Measurements from ENCODE around the gene SFI1. TPM values are rescaled to one million over a fixed set of nuclear protein-coding genes. Genes with fewer than 3 reads are reported as not detected.
"Not testable (repeated sequence)": the region's sequence is repeated elsewhere in the genome, so short reads cannot be mapped to it uniquely, and the experiment has no call there.

Gene SFI1
- total and polyA plus RNA-seq, 4 donors, result 14.0 to 46.0 (median 32.7) TPM

- DNase-seq (peak in 1 of 3 donors; percentile 3), ATAC-seq (ENCODE audit: insufficient read depth, low FRiP score) (no peak)
- WGBS, 2 donors, result 68 to 83% methylated on average over 1 of the region's 1 CpG
- H3K27me3 ChIP-seq (ENCODE audit: control insufficient read depth in 3 of 3, insufficient read depth in 3 of 3, low read length in 2 of 3), result no peaks in the 10 kb centered on the region
- no peaks in the 10 kb centered on the region for H3K9me3 ChIP-seq (ENCODE audit: control insufficient read depth in 4 of 4, insufficient read depth in 3 of 4, low read length in 3 of 4)
- peaks cover 0 to 4% (median under 1%) of the 10 kb centered on the region in 4 donors for H3K36me3 ChIP-seq (ENCODE audit: control insufficient read depth in 4 of 4, insufficient read depth in 4 of 4, low read length in 4 of 4)
- peaks cover 0 to 7% (median 0%) of the 10 kb centered on the region in 5 donors for H3K4me1 ChIP-seq (ENCODE audit: control insufficient read depth in 5 of 5, insufficient read depth in 5 of 5, low read length in 5 of 5)
- no peak overlapping the region for H3K9ac ChIP-seq (ENCODE audit: insufficient read depth in 1 of 2, low read length in 2 of 2)
- H3K4me3 ChIP-seq, result no peak overlapping the region
- no peak overlapping the region for H3K27ac ChIP-seq (ENCODE audit: low read depth in 1 of 2, low read length in 1 of 2)
- TF ChIP-seq CTCF (IDR thresholded peaks at IDR 0.05; ENCODE audit: control extremely low read depth, extremely low read depth), result no peak
Observed at GRCh38 chr22:31532060-31532459, 35.7 kb downstream of the SFI1 start.

- H3K9me3 ChIP-seq (ENCODE audit: control insufficient read depth in 4 of 4, insufficient read depth in 3 of 4, low read length in 3 of 4), result no peaks in the 10 kb centered on the region
- no peak for ATAC-seq (ENCODE audit: insufficient read depth, low FRiP score)
Observed at GRCh38 chr22:31533374-31533773, 37.0 kb downstream of the SFI1 start.

GRCh38 chr22:31537019-31537535, 40.7 kb downstream of the SFI1 start:
- no peak for TF ChIP-seq CTCF (IDR thresholded peaks at IDR 0.05; ENCODE audit: control extremely low read depth, extremely low read depth)
- H3K9ac ChIP-seq (ENCODE audit: insufficient read depth in 1 of 2, low read length in 2 of 2), result no peak overlapping the region
- no peak overlapping the region for H3K4me3 ChIP-seq
- peak in 1 of 3 donors; percentile 16 for DNase-seq
- H3K36me3 ChIP-seq (ENCODE audit: control insufficient read depth in 4 of 4, insufficient read depth in 4 of 4, low read length in 4 of 4), result peaks cover 0 to 1% (median 0%) of the 10 kb centered on the region in 4 donors
- no peaks in the 10 kb centered on the region for H3K9me3 ChIP-seq (ENCODE audit: control insufficient read depth in 4 of 4, insufficient read depth in 3 of 4, low read length in 3 of 4)
- 76 to 78% methylated on average over 8 of the region's 8 CpGs for WGBS, 2 donors
- H3K27me3 ChIP-seq (ENCODE audit: control insufficient read depth in 3 of 3, insufficient read depth in 3 of 3, low read length in 2 of 3), result no peaks in the 10 kb centered on the region
- no peak for ATAC-seq (ENCODE audit: insufficient read depth, low FRiP score)
- H3K27ac ChIP-seq (ENCODE audit: low read depth in 1 of 2, low read length in 1 of 2), result no peak overlapping the region
- no peaks in the 10 kb centered on the region for H3K4me1 ChIP-seq (ENCODE audit: control insufficient read depth in 5 of 5, insufficient read depth in 5 of 5, low read length in 5 of 5)

More at GRCh38 chr22:31533374-31533773, 37.0 kb downstream of the SFI1 start:
- H3K27ac ChIP-seq (ENCODE audit: low read depth in 1 of 2, low read length in 1 of 2), result no peak overlapping the region
- no peaks in the 10 kb centered on the region for H3K27me3 ChIP-seq (ENCODE audit: control insufficient read depth in 3 of 3, insufficient read depth in 3 of 3, low read length in 2 of 3)
- WGBS, 2 donors, result 87 to 94% methylated on average over 5 of the region's 5 CpGs
- peaks cover 0 to 7% (median 0%) of the 10 kb centered on the region in 5 donors for H3K4me1 ChIP-seq (ENCODE audit: control insufficient read depth in 5 of 5, insufficient read depth in 5 of 5, low read length in 5 of 5)
- no peak overlapping the region for H3K4me3 ChIP-seq
- no peak overlapping the region for H3K9ac ChIP-seq (ENCODE audit: insufficient read depth in 1 of 2, low read length in 2 of 2)
- no peak for DNase-seq
- TF ChIP-seq CTCF (IDR thresholded peaks at IDR 0.05; ENCODE audit: control extremely low read depth, extremely low read depth), result no peak
- H3K36me3 ChIP-seq (ENCODE audit: control insufficient read depth in 4 of 4, insufficient read depth in 4 of 4, low read length in 4 of 4), result peaks cover 0 to 4% (median under 1%) of the 10 kb centered on the region in 4 donors

GRCh38 chr22:31538815-31539214, 42.5 kb downstream of the SFI1 start:
- ATAC-seq (ENCODE audit: insufficient read depth, low FRiP score), result no peak
- H3K27ac ChIP-seq (ENCODE audit: low read depth in 1 of 2, low read length in 1 of 2), result no peak overlapping the region
- TF ChIP-seq CTCF (IDR thresholded peaks at IDR 0.05; ENCODE audit: control extremely low read depth, extremely low read depth), result no peak
- WGBS, 2 donors, result 87 to 90% methylated on average over 5 of the region's 5 CpGs
- no peaks in the 10 kb centered on the region for H3K4me1 ChIP-seq (ENCODE audit: control insufficient read depth in 5 of 5, insufficient read depth in 5 of 5, low read length in 5 of 5)
- H3K27me3 ChIP-seq (ENCODE audit: control insufficient read depth in 3 of 3, insufficient read depth in 3 of 3, low read length in 2 of 3), result no peaks in the 10 kb centered on the region
- no peak for DNase-seq
- peaks cover 0 to 1% (median 0%) of the 10 kb centered on the region in 4 donors for H3K36me3 ChIP-seq (ENCODE audit: control insufficient read depth in 4 of 4, insufficient read depth in 4 of 4, low read length in 4 of 4)
- no peak overlapping the region for H3K9ac ChIP-seq (ENCODE audit: insufficient read depth in 1 of 2, low read length in 2 of 2)
- no peak overlapping the region for H3K4me3 ChIP-seq
- no peaks in the 10 kb centered on the region for H3K9me3 ChIP-seq (ENCODE audit: control insufficient read depth in 4 of 4, insufficient read depth in 3 of 4, low read length in 3 of 4)

GRCh38 chr22:31540166-31540565, 43.8 kb downstream of the SFI1 start:
- not testable (repeated sequence) for H3K9ac ChIP-seq (ENCODE audit: insufficient read depth in 1 of 2, low read length in 2 of 2); H3K4me3 ChIP-seq

More at GRCh38 chr22:31540166-31540565, 43.8 kb downstream of the SFI1 start:
- not testable (repeated sequence) for H3K4me1 ChIP-seq (ENCODE audit: control insufficient read depth in 5 of 5, insufficient read depth in 5 of 5, low read length in 5 of 5); H3K9me3 ChIP-seq (ENCODE audit: control insufficient read depth in 4 of 4, insufficient read depth in 3 of 4, low read length in 3 of 4); H3K27me3 ChIP-seq (ENCODE audit: control insufficient read depth in 3 of 3, insufficient read depth in 3 of 3, low read length in 2 of 3); ATAC-seq (ENCODE audit: insufficient read depth, low FRiP score); H3K27ac ChIP-seq (ENCODE audit: low read depth in 1 of 2, low read length in 1 of 2); H3K36me3 ChIP-seq (ENCODE audit: control insufficient read depth in 4 of 4, insufficient read depth in 4 of 4, low read length in 4 of 4); DNase-seq
- 98% methylated on average over 4 of the region's 4 CpGs for WGBS, 2 donors
